HK-2 (cell line): ENCODE data around the gene DSCAM.

Experiments
- DNase-seq: peaks from one replicate; pipeline ENCODE4 v3.0.0-alpha.2; 2018; ENCODE audit not compliant: unreplicated experiment

Gene DSCAM

DNA sequence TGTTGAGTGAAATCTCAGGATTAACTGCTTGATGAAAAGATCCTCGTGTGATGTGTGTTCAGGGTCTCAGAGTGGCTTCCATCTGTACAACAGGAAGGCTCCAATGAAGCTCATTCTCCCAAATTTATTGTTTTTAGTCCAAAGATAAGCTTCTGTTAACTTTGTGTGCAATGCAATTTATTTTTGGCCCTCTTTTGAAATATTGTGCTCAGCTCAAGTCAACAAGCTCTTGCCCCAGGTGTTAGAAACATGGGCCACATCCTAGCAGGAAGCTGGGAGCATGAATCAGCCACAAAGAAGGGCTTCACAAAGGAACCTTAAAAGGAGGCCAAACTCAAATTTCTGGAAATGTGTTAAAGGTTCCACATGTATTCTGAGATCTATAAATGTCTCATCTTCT, 844.0 kb downstream of the DSCAM start:
- no peak for DNase-seq

DNA sequence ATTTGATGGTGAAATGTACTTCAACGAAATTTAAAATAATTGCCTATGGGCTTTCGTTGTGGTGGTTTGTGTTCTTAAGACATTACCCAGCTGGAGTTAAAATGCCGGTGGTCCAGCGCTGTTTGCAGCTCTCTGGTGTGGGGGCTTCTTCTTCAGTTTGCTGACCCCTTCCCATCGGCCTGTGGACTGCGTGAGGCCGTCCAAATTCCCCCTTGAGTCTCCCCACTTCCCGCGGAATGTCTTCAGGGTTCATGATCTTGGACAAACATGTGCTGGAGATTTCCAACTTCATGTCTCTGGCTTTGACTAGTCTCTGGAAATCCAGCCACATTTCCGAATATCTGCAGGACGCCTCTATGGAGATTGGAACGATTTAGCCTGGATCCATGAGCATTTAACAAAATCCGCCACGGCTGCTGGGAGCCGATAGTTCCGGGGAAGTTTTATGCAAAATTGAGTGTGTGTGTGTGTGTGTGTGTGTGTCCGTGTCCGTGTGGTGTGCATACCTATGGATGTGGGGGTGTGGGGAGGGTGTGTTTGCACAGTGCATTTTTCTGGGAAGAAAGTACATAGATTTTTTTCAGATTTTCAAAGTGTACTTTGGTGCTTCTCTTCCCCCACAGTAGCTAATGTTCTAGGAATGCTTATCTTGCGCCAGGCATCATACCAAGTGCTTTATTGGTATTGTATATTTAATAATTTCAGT, 862.5 kb downstream of the DSCAM start:
- DNase-seq: no peak

DNA sequence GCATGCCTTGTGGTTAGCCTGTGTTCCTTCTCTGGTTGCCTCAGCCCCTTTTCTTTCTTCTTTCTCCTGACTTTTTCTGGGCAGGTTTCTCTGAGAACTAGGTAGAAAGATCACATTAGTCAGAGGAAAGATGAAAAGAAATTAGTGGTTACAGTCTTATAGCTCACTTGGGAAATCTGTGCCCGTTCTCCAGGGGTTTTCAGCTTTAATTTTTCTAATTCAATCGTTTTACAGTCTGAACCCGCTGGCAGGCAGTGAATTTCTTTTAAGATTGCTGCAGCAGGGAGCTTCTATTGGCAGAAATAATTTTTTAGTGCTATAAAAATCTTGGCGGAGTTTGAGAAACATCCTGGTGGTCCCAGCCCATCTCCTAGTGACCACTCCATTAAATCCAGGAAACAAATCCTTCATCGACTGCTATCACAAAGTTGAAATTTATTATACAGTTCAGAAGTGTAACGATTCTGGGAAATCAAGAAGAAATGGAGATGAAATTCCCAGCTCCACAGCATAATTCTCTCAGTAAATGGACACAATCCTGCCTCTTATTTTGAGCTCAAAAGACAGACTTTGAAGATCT, 866.6 kb downstream of the DSCAM start:
- DNase-seq: no peak

DNA sequence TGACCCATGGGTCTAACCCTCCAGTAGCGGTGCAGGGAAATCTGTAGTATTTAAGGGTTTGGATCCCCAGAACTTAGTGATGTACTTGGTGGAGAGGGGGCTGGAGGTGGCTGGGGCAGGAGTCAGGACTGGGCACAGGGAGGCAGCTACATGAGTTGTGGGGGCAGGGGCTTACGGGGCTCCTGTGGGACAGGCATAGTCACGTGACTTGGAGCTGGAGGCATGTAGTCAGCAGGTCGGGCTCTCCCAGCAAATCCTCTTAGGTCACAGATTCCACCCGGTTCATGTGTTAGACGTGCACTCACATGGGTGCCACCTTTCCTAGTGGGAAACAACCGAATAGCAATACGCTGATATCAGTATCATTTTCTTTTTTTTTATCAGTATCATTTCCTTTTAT, 867.6 kb downstream of the DSCAM start:
- DNase-seq: no peak

DNA sequence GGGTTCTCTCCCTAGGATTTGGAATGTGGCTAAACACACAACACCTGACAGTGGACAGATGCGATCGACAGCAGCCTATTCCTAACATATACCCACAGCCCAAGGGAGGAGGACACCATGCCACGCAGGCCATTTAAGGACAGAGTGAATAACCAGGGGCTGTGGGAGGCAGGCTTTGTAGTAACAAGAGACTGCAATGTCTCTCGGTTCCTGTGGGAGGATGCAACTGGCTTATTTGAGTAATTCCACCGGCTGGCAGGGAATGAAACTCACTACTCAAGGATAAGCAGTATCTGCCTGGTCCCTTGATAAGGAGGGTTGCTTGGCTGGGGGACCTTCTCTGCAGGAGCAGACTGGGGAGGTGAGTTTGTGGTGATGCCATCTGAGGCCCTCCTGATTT, 870.2 kb downstream of the DSCAM start:
- DNase-seq: no peak

DNA sequence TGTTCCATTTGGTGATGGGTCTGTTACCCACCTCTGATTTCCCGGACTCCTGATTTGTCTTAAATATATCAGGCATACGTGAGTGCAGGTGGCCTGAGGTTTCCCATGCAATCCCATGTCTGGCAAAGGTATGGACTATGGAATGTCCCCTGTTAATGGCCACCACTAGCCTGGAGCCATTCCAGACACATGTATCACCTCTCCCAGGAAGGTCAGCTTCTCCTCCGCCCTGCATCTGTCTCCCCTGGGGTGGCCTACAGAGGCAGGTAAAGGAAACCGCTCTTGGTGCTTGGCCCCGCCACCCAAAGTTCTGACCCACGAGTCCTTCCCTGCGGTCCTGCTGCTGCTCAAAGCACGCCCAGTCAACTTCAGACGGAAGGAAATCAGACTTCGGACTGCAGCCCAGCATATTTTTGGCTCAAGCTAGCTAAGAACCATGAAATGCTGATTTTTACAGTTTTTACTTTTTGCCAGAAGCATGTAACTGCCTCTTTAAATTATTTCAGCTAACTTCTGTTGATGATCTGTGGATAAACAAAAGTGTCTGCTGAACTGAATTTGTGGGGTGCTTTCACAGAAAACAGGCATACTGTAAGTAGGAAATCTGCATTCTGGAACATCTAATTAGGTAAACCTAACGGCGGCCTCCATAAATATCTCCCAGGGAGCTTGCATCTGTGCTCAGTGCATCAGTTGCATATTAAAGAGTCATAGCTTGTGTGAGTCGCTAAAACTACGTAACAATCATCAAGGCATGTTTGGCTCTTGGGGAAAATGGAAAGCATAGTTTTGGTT, 873.8 kb downstream of the DSCAM start:
- DNase-seq: no peak

DNA sequence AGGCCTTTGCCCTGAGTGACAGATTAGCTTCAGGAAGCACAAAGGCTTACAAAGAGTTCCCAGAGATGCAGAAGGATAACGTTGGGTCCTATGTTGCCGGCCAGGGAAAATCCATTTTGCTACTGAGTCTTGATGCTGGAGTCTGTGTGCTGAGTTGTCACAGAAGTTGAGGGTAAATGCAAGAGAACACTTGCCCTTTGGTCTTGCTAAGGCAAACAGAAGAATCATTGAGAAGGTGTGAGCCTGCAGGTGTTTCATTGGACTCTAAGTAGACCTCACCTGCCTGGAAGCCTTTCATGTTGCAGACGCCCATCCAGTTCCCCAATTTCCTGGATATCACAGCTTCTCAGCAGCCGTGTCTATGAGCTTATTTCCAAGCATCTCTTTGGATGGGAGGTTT, 874.5 kb downstream of the DSCAM start:
- DNase-seq: no peak

DNA sequence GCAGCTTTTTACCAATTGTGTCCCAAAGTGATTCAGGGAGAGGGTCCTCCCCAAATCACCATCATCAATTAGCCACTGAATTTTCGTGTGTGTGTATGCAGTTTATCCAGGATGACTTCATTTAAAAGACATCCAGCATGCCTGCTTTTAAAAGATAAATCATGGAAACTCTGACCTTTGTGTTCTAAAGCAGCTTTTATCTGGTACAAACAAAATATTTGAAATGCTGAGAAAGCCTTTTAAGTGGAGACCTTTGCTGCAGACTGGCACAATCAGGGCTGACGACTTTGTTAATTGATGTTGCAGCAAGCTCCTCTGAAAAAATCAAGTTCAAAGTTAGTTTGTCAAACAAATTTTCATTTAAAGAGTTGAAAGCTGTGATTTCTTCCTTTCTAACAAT, 875.0 kb downstream of the DSCAM start:
- DNase-seq: no peak

DNA sequence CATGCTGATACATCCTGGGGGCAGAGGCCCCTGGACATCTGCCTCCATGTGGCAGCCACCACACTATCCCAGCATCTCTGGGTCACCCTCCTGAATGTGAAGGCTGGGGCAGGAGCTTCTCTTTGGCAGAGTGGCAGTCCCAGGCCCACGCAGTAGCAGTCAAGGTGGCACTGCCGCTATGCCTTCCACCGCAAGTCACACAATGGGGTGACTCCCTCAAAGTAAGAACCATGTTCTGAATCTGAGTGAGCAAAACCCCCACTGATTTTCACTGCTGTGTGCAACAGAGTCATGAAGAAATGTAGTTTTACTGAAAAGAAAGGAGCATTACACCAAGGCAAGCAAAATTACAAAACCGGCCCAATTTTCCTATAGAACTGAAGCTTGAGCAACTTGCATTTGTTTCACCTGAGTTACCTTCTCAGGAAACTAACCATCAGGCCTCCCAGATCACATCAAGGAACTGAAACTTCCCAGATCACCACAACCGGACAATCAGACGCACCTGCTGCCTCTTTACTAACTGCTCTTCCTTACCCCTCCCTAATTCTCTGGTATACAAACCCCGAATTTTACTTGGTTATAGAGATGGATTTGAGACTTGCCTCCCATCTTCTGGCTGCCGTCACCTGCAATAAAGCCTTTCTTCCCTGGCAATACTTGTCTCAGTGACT, 877.1 kb downstream of the DSCAM start:
- no peak for DNase-seq

DNA sequence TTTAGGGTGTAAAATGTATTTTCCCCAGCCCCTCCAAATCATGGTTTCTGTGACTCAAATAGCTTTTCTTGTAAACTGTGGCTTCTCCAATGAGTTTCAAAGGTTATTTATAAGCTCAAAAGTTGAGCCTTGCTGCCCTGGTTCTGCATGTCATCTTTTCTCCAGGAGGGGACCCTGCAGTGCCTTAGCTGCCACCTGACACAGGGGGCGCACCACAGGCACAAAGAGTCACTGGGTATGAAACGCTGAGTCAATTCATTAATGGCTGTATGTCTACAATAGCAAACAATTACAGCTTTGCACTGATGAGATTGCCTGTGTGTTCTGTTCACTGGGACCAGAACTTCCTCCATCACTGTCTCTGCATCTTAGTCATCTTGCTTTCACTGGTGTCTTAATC, 878.9 kb downstream of the DSCAM start:
- no peak for DNase-seq

DNA sequence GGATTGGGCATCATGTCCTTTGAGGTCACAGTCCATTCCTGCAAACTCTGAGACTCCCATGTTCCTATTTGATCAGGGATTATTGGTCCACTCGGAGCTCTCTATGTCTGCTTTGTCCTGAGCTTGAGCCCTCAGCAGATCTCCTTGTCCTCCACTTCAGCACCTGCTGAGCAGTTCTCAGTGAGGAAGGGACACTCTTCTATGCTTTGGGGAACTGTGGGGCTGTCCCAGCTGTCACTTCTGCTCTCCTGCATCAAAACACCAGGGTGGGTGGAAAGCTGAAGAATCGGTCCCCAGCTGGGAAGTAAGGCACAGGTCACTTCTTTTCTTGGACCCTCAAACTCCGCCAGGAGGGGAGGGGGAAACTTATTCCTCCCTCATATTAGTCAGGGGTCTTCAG, 880.2 kb downstream of the DSCAM start:
- DNase-seq: no peak

DNA sequence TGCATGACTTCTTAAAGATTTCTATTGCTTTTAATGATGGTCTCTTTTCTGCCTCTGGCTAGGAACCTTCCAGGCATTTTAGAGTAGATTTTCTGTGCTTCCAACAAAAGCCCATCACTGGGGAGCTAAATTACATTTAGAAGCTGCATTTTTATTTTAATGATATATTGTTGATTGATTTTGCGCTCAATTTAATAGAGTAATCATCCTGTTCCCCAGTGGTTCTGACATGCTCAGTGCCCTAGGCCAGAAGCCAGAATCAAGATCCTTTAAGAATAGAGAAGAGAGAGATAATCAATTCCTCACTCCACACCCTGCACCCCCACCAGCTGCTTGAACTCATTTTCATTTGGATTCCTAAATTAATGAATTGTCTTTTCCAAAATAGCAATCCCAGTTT, 881.9 kb downstream of the DSCAM start:
- DNase-seq: no peak

DNA sequence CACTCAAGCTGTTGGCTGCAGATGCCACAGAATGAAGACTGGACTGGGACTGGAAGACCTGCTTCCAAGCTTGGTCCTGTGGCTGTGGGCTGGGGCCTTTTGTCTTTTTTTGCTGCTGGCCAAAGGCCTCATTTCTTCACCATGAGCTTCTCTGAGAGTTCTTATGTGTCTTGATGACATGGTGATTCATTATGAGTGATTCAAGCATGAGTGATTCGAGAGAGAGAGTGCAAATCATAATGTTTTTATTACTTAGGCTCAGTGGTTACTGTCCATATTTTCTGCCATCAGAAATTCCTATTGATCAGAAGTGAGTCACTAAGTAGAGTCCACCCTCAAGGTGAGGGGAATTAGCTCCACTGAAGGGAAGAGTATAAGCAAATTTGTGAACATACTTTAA, 885.7 kb downstream of the DSCAM start:
- no peak for DNase-seq
